Superior temporal gyrus (tissue), 1 donor: ENCODE data around the gene KCTD2.
"Not testable (repeated sequence)": the region's sequence is repeated elsewhere in the genome, so short reads cannot be mapped to it uniquely, and the experiment has no call there.

Experiments
- DNase-seq: peaks from one replicate; pipeline ENCODE4 v3.0.0-alpha.2; 2016; ENCODE audit errors: extremely low spot score

Gene KCTD2

GRCh38 chr17:75046407-75047289 is at the start of gene KCTD2, which contains the start of gene ATP5PD:
Gene KCTD2, plus strand, starts transcription at chr17:75047225. Its CDS starts 26 bp downstream, at chr17:75047251.
Gene ATP5PD, minus strand, starts transcription at chr17:75046969. Its CDS starts 4,319 bp downstream, at chr17:75042650.
- peak; percentile 97 for DNase-seq

- DNase-seq, result no peak
Observed at GRCh38 chr17:74998783-74999182, 48.2 kb upstream of the KCTD2 start.

GRCh38 chr17:74999523-74999922 is 47.5 kb upstream of the KCTD2 start:
- no peak for DNase-seq

- no peak for DNase-seq
Observed at GRCh38 chr17:75001915-75002843, 44.8 kb upstream of the KCTD2 start.

GRCh38 chr17:75003070-75003956 is 43.7 kb upstream of the KCTD2 start:
- DNase-seq, result no peak

GRCh38 chr17:75003957-75004355 is 43.1 kb upstream of the KCTD2 start:
- DNase-seq, result no peak

GRCh38 chr17:75004371-75004770 is 42.7 kb upstream of the KCTD2 start:
- DNase-seq, result no peak

GRCh38 chr17:75005291-75005690 is 41.7 kb upstream of the KCTD2 start:
- no peak for DNase-seq

GRCh38 chr17:75006084-75006483 is 40.9 kb upstream of the KCTD2 start:
- not testable (repeated sequence) for DNase-seq

- DNase-seq, result no peak
Observed at GRCh38 chr17:75006653-75007052, 40.4 kb upstream of the KCTD2 start.

GRCh38 chr17:75008373-75008772 is 38.7 kb upstream of the KCTD2 start:
- no peak for DNase-seq

- DNase-seq, result no peak
Observed at GRCh38 chr17:75009139-75009724, 37.8 kb upstream of the KCTD2 start.

GRCh38 chr17:75010683-75011400 is 36.2 kb upstream of the KCTD2 start:
- DNase-seq, result no peak

- peak; percentile 77 for DNase-seq
Observed at GRCh38 chr17:75011401-75012095, 35.5 kb upstream of the KCTD2 start.

- DNase-seq, result no peak
Observed at GRCh38 chr17:75012096-75012345, 35.0 kb upstream of the KCTD2 start.

GRCh38 chr17:75012346-75013091 is 34.5 kb upstream of the KCTD2 start, which contains the start of gene MRPL58:
Gene MRPL58, plus strand, starts transcription at chr17:75012670. Its CDS starts 17 bp downstream, at chr17:75012687.
- peak; percentile 85 for DNase-seq

- peak; percentile 61 for DNase-seq
Observed at GRCh38 chr17:75013092-75013559, 33.9 kb upstream of the KCTD2 start.

GRCh38 chr17:75019146-75019545 is 27.9 kb upstream of the KCTD2 start:
- DNase-seq, result peak; percentile 55

GRCh38 chr17:75019710-75020109 is 27.3 kb upstream of the KCTD2 start:
- peak; percentile 66 for DNase-seq
